ENCODE results near the gene TARS1.

TARS1 gene

DNA sequence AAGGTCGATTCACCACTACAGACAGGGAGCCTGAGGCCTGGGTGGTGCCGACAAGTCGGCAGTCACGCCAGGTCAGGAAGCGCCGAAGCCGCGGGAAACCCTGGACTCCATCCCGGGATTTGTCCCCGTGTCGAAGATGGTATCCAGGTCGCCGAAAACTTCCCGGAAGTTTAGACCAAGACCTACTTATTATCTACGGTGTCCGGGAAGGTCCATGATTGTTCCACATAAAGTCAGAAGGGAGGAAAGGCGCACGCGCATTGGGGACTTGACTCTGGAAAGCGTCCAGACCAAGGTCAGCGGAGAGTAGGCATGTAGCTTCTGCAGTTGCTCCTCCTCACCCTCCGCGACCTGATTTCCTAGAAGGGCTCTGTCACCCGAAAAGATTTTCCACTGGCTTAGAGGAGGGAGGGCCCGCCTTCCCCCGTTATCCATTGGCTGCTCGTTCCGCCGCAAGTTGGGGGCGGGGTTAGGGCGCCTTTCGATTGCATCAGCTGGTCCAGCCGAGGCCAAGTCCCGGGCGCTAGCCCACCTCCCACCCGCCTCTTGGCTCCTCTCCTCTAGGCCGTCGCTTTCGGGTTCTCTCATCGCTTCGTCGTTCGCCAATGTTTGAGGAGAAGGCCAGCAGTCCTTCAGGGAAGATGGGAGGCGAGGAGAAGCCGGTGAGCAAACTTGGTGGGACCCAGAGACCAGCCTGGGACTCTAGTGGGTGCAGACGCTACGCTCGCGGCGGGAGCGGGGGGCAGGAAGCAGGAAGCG is at the start of gene TARS1:
Gene TARS1 (plus strand): TSS at position 484 of the 759 bp plus-strand sequence. CDS start 122 bp downstream, at position 606.
- DNase-seq, result peak; percentile 93

DNA sequence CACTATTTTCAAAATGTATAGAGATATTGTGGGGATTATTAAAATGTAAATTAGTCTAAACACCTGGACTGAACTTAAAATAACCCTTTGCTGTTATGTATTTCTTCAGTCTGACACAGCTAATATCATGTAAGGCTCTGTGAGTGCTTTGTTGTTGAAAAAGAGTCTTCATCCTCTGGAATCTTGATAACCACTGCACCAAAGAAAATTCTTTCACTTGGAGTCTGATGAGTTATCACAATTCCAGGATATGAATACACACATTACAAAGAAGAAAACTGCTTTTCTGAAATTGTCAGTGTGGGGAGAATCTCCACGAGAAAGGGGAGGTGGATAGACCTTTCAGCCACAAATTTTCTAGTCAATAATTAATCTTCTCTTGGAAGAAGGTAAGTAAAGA is 42.3 kb upstream of the TARS1 start:
- no peak for DNase-seq

DNA sequence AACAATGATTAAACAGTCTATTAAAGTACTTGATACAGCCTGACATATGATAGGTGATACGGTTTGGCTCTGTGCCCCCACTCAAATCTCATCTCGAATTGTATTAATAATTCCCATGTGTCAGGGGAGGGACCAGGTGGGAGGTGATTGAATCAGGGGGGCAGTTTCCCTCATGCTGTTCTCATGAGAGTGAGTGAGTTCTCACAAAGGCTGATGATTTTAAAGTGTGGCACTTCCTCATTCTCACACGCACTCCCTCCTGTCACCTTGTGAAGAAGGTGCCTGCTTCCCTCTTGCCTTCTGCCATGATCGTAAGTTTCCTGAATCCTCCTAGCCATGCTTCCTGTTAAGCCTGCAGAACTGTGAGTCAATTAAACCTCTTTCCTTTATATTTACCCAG is 40.1 kb upstream of the TARS1 start:
- DNase-seq, result no peak

DNA sequence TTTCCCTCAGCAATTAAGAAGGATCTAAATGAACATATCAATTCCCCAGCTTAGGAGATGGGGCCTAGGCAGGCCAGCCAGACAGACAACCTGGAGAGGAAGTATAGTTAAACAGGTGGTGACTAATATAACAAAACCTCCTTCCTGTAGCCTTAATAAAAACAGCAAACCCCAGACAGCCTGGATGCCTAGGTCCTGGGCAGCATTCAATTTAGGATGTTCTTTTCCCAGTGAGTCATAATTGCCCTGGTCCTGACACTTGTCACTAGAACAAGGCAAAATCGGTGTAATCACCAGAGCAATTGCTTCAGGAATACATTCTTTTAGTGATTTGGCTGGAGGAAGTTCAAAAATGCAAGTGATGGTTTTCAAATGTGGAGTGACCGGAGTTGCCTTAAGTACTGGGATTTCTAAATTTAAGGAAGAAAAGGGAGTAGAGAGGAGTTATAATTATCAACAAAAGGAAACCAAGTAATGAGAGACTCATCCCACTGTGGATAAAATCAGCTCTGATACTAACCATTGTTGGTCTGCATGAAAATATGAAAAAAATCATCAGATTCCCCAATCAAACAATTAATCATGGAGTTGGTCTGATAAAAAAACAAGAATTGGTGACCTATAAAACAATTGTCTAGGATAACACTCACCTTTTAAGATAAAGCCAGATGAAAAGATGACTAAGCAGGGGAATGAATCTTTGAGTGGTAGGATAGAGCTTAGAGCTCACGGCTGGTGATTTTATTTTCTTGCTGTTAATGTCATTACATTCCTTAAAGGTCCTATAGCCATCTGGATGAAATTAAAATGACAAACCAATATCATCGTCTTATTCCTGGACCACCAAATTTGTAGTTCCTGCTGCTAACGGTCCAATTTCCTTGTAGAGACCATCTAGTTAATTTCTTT is 39.0 kb upstream of the TARS1 start:
- no peak for DNase-seq

DNA sequence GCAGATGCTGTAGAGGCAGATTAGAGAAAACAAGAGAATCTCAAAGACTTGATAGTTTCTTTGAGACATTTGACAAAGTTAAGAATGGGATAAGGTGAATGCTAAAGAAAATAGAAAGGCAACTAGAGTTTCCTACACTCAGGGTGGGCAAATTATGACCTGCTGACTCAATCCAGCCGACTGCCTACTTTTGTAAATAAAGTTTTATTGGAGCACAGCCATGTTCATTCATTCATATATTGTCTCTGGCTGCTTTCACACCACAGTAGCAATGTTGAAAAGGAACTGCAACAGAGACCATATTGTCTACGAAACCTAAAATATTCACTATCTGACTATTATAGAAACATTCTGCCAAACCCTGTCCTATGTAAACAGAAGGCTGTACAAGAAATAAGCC is 37.6 kb upstream of the TARS1 start:
- DNase-seq, result no peak

DNA sequence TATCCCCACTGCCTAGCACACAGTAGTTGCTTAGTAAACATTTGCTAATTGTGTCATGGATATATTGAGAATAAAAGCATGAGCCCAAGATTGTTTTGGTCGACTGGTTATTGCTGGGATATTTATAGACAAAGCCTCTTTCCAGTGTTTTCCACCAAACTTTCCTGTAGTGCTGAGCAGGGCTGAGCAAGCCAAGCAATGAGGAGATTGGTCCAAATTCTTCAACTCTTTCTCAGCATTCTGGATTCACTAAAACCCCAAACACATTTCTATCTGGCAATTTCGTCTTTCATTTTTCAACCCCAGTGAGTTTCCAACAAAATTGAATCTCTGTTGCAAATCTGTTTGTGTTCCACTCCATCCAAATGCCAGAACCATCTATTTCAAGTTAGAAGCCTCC is 31.9 kb upstream of the TARS1 start:
- DNase-seq, result no peak

DNA sequence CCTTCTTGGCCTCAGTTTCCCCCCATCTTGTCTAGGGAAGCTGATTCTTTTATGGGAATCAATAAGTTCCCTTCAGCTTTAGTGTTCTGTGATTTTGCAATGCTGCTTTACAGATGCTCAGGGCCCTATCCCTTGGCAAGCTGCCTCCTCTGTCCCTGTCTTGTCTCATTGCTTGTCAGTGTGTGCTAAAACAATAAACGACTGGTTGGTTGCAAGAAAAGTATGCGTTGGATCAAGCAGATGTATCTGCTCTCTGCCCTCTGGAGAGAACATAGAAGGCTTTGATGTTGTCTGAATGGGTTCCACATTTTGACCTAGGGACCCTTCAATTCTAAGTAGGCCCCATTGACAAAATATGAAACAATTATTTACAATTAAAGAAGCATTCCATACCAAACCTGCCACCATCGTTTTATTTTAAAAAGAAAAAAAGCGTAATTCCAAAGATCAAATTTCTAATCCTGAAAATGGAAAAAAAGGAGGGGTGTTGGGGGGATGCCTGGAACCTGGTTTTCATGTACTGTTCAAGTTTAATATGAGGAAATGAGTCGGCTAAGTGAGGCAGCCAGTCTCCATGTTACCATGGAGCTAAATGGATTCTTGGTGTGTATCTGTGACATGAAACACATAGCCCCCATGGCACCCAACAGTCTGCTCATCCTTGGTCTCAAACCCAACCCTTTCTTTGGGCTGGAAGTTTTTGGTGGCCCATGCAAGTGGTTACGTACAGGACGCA is 31.2 kb upstream of the TARS1 start:
- DNase-seq, result no peak

DNA sequence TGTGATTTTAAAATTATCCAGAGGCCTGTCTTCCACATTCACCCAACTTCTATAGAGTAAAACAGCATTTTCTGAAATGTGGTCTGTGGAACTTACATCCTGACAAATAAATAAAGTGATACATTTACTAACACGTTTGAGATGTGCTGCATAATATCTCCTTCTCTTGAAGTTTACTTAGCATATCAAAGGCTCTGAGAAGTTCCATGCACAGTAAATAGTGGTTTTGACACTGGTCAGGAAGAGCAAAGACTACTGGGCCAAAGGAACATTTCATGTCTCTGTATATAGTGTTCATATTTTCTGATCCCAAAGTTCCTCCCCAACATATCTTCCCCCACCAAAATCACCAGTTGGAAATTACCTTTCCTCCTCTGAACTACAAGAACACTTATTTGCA is 30.5 kb upstream of the TARS1 start:
- DNase-seq, result no peak

DNA sequence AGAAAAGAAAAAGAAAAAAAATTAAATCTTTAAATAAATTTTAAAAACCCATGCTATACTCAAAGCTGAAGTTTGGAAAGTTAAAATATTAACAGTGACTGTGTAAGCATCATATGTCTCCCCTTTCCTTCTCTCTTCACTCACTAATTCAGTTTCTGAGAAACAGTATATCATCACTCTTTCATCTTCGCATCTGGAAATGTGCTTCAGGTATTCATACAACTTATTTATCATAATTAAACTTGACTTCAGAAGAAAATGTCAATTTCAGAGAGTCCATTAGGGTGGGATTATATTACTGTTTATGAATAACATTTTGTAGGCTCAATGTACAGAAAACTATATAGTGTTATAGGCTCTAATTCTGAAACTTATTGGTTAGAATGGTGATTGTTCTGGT is 29.3 kb upstream of the TARS1 start:
- DNase-seq, result no peak

DNA sequence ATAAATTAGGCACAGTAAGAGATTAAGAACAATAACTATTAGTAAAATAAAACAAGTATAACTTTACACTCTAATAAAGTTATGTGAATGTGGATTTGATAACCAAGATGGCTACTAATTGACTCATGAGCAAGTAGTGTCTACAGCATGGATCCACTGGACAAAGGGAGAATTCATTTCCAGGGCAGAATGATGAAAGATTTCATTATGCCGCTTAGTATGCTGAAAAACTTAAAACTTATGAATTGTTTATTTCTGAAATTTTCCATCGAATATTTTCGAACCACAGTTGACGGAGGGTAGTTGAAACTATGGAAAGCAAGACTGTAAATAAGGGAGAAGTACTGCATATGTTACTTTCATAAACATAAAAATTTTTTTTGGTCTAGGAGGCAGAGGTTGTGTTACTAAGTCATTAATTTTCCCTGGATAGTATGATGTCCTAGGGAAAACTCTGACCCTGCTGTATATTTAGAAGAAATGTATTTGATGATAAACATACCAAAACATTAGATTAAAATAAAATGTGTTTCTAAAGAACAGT is 24.9 kb upstream of the TARS1 start:
- DNase-seq, result no peak

DNA sequence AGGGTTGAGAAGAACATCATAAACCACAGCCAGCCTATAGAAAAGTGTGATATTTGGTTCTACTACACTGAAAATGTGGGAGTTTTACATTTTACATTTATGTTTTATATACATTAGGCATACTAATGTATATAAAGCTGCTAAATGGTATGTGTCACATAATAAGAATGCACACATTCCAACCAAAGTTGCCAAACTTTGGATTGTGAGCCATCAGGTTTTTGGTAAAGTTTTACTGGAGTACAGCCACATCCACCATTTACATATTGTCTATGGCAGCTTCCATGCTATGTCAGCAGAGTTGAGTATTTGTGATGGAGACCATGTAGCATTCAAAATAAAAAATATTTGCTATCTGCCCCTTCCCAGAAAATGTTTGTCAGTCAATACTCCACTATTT is 23.1 kb upstream of the TARS1 start:
- no peak for DNase-seq

DNA sequence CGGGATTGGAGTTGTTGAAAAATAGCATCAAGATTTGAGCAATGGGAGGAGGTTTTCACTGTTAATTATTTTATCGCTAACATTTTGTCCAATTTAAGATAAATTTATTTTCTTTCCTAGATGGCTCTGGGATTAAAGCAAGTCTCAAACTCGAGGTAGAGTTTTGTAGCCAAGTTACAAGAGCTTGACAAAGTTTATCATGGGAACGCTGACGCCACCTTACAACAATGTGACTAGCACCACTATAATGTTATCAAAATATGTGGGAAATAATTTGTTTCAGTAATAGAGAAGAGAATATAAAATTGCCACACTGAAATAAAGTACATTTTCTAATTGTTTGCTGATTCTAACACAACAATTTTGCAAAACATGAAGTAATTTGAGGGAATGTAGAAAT is 19.8 kb upstream of the TARS1 start:
- no peak for DNase-seq

DNA sequence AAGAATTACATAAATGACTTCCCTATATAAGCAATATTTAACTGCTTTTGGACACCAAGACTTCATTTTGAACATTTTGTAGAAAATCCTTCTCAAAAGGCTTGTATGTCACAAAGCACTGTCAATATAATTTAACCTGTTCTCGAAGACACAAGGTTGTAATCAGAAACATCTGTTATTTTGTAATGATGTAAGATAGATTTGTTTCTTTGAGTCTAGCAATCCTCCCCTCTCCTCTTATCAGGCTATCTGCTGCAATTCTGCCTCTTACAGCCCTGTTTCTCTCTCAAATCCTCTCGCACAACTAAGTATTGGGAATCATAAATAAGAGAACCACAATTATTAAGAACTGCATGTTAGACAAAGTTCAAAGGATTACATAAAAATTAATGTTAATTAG is 18.6 kb upstream of the TARS1 start:
- DNase-seq, result no peak

DNA sequence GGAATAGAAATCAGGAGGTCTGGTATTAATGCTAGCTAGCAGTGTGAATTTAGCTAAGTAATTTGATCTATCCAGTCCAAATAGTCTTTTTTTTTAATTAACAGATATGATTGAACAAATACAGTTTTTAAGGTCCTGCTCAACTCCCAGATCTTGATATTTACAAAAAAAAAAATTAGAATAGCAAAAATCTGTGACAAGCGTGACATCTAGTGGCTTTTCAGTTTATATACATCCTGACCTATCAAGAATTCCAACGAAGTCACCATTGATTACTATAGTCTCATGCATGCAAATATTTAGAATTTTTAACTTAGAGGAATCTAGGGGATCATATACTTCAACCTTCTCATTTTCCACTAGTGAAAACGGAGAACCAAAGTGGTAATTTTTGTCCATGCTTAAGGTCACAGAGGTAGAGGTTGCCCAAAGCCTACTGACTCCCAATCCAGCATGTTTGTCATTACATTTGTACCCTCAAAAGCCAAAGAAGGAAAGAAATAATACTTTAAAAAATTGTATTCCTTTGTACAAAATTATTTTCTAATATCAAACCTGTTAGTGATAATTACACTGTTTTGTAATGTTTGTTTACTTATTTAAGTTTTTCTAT is 17.6 kb upstream of the TARS1 start:
- DNase-seq, result no peak

DNA sequence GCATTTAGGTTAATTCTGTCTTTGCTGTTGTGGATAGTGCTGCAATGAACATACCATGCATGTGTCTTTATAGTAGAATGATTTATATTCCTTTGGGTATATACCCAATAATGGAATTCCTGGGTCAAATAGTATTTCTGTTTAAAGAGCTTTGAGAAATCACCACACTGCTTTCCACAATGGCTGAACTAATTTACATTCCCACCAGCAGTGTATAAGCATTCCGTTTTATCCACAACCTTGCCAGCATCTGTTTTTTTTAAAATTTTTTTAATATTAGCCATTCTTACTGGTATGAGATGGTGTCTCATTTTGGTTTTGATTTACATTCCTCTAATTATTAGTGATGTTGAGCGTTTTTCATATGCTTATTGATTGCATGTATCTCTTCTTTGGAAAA is 15.5 kb upstream of the TARS1 start:
- DNase-seq, result no peak

DNA sequence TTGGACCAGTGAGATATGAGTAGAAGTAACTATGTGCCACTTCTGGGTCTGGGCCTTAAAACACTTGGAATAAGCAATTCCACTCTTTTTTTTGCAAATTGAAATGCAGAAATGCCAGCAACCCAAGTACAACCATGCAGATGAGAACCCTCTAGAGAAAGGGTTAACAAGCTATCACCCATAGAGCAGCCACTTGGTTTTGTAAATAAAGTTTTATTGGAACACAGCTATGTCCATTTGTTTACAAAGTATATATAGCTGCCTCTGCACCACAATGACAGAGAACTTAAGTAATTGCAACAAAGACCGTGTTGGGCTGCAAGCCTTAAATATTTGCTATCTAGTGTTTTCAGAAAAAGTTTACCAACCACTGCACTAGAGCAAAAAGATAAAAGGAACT is 9.8 kb upstream of the TARS1 start:
- DNase-seq, result no peak

DNA sequence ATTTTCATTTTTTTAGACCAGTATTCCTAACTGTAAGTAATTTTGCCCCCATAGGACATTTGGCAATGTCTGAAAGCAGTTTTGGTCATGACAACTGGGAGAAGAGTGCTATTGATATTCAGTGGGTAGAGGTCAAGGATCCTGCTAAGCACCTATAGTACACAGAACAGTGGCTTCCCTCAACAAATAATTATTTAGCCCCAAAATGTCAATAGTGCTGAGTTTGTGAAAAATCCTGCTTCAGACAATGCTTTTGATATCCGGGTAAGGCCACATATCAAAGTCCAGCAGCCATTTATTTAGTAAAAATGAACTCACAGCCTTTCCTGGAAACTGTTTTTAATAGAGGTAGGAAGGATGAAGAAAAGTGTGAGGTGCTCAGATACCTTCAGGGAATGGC is 8.1 kb upstream of the TARS1 start:
- DNase-seq, result no peak

DNA sequence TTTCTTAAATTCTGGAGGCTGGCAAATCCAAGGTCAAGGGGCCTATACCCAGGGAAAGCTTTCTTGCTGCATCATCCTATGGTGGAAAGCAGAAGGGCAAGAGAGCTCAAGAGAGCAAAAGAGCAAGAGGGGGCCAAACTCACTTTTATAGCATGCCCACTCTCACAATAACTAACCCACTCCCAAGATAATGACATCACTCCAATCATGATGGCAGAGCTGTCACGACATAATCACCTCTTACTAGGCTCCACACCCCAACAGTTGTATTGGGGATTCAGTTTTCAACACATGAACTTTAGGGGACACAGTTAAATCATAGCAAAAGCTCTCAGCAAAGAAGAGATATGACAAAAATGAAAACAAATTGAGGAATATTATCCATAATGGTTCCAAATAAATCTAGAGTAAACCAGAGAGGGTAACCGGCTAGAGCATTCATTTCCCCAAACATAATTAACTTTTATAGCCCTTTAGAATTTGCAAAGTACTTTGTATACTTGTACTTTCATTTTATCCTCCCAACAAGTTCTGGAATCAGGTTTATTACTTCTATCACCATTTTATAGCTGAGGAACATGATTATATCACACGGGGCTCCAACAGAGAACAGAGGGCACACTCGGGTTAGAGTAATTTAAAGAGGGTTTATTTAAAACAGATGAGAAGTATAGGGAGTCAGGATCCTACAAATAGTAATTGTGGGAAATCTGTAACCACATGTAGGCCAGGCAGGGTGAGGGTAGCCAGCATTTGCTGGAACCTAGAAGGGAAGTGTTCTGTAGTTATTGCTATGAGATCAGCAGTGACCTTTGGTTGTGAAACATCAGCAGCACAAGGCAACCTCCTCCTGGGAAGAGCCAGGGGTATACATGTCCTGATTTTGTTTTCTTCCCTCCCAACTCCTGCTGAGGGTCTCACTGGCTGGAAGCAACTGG is 7.2 kb upstream of the TARS1 start:
- no peak for DNase-seq

DNA sequence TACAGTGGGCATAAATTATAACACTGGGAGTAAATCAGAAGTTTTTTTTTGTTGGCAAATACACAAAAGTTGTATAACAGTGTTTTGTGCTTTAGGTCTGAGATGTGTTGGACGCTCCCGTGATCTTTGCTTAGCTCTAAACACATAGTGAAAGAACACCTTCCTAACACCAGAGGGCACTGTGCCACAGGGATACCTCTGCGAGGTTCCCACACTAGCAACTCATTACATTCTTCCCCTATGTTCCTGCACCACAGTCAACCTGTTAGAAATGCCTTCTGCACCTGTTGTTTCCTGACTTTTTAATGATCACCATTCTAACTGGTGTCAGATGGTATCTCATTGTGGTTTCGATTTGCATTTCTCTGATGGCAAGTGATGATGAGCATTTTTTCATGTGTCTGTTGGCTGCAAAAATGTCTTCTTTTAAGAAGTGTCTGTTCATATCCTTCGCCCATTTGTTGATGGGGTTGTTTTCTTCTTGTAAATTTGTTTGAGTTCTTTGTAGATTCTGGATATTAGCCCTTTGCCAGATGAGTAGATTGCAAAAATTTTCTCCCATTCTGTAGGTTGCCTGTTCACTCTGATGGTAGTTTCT is 4.8 kb upstream of the TARS1 start:
- DNase-seq, result peak; percentile 65 to 73

DNA sequence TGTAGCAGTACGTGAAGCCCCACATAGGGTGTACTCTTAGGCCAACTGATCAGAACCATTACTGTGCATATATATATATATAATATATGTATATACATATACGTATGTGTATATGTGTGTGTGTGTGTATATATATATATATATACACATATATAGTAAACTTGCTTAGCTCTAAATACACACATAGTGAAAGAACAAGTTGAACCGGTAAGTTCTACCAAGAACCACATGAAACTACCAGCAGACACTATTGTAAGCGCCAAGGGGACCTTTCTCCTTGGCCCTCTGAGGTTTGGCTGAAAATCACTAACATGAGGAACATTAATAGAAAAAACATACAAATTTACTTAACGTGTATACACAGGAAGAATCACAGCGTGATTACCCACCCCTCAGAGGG is 1.8 kb upstream of the TARS1 start:
- no peak for DNase-seq

DNA sequence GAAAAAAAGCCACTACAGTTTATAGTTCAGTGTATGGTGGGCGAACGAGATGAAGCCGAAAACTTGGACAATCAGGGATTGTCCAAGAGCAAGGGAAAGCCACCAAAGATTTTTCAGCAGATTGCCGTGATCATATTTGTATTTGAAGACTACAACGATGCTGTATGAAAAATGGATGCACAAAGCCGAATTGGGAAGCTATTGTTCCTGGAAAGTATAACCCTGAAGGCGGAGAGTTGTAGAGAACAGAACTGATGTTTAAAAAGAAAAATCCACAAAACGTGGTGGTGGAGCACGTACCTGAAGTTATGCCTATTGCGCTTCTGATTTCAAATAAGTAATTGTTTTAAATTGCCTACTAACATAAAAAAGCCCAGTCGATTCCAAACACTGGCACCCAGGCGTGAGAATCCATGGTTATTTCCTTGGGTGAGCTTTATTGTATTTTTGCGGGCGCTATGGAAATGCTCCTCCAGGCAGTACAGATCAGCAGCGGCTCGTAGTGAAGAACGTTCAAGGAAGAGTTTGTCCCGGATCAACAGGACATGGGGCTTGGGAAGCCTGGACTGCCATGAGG is 772 bp upstream of the TARS1 start:
- DNase-seq, result no peak

All from activated CD4-positive, alpha-beta T cell treated with anti-CD3 and anti-CD28 coated beads for 4 hours (primary cell).